GM18511 (cell line): ENCODE data around the gene ATP6V1F.

ENCODE experiments used
- ATAC-seq: cut with Tn5 transposase; IDR thresholded peaks from one replicate; pipeline ENCODE4 v1.9.1; 2021; ENCODE audit warnings: mild to moderate bottlenecking, moderate library complexity; ENCODE audit not compliant: unreplicated experiment

The ATP6V1F gene

DNA sequence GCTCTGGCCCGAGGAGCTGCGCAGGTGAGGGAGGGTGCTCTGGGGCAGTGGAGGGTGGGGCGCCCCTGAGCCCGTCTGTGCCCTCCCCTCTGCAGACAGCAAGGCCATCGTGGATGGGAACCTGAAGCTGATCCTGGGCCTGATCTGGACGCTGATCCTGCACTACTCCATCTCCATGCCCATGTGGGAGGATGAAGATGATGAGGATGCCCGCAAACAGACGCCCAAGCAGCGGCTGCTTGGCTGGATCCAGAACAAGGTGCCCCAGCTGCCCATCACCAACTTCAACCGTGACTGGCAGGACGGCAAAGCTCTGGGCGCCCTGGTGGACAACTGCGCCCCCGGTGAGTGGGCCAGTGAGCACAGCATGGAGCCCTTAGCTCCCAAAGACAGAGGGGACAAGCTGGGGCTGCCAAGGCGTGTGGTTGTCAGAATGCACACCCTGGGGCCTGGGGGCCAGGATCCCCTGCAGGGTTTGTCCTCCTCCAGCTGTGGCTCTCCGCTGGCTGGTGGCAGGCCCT is 27.4 kb upstream of the ATP6V1F start:
- no peak for ATAC-seq

DNA sequence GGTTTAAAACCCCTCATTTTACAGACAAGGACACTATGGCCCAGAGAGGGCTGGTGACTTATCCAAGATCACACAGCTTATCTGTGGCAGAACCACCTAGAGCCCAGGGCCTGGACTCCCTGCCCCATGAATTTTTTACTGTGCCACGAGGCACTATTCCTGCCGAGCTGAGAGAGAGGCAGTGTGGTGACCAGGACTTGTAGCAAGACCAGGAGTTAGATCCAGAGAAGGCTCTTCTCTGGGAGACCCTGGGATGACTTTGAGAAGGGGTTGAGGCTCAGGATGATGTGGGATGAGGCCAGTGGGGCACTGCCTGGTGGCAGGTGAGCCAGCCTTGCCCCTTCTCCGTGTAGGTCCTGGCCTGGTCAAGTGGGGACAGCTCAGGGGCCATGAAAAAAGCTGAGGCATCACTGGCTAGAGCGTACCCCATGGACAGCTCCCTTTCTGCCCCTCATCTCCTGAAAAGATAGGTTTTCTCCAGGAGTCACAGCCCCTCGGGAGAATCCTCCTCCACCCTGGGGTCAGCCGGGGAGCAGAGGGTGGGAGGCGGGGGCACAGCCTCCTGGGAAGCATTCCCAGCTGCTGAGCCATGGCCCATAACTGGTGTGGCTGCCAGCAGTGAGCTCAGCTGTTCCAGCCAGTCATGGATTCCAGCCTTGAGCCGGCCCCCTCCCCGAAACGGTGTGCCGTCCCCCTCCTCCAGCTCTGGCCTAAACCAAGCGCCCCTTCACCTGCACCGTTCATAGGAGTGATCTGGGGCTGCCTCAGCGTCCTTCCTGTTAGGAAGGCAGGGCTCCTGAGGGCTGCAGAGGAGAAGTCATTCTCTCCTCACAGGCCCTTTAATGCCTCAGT is 26.6 kb upstream of the ATP6V1F start:
- no peak for ATAC-seq

DNA sequence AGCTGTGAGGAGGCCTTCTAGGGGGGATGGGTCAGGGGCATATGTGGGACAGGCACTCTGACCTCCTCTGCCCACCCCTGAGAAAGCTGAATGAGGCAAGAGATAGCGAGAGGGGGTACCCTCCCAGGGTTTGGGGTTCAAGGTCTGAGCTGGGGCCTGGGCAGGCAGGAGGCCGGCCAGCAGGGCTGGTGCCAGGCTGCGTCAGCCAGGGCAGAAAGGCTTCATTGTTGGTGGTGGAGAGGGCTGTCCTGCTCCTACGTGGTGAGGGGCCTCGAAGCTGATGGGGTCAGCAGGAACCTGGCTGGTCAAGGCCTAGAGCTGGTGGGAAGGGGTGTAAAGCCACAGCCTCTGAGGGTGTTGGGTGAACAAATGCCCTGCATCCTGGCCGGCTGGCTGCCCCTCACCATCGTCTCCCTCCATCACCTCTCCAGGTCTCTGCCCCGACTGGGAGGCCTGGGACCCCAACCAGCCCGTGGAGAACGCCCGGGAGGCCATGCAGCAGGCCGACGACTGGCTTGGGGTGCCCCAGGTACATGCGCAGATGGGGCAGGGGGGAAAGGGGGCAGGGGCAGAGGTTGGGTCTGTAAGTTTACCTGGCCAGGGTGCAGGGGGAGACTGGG is 25.8 kb upstream of the ATP6V1F start:
- ATAC-seq, result no peak

DNA sequence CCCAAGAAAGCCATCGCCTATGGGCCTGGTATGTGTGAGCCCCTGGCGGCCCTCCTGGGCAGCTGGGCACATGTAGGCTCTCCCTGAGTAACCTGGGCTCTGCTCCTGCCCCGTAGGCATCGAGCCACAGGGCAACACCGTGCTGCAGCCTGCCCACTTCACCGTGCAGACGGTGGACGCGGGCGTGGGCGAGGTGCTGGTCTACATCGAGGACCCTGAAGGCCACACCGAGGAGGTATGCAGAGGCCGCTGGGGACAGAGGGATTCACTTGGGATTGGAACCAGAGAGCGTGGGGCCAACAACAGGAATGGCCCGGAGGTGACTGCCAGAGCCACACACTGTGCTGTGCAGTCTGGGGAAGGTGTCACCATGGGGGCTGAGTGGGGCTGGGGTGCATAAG is 25.1 kb upstream of the ATP6V1F start:
- no peak for ATAC-seq

DNA sequence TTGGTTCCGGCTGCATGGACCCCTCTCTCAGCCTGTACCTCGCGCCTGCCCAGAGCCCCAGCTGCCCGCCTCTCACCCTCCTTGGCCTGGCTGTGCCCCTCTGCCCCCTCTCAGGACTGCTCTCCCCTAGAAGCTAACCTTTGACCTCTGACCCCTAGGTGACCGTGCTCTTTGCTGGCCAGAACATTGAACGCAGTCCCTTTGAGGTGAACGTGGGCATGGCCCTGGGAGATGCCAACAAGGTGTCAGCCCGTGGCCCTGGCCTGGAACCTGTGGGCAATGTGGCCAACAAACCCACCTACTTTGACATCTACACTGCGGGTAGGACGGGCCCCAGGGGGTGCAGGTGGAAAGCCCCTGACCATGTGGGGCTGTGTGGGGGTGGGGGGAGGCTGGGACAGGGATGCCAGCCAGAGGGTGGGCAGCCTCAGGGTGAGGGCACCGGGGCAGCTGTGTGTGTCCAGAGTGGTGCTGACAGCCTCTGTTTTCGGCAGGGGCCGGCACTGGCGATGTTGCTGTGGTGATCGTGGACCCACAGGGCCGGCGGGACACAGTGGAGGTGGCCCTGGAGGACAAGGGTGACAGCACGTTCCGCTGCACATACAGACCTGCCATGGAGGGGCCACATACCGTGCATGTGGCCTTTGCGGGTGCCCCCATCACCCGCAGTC is 24.4 kb upstream of the ATP6V1F start:
- no peak for ATAC-seq

DNA sequence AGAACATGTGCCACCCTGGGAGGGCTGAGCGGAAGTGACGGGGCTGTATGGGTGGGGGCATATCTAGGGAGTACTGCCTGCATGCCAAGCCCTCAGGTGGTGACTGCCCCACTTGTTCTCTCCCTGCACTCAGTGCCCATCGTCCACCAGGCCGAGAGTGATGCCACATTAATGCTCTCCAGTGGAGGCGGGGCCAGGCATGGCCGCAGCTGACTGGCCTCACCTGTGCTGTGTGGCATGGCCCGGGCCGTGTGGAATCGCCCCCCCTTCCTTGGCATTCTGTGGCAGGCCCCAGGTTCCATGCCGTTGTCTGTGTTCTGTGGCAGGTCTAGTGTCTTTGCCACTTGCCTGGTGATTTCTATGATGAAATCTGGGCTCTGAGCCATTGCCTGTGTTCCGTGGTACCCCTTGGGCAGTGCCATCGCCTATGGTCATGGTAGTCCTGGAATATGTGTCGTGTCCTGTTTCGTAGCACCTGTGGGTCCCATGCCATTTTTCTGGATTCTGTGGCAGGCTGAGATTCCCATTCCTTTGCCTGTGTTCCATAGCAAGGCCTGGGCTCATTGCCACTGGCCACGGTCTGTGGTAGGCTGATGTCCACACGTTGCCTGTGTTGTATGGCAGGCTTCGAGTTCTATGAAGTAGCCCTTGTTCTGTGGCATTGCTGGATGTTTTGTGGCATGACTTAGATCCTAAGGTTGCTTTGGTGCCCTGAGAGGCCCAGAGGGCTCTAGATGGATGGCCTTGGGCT is 23.5 kb upstream of the ATP6V1F start:
- no peak for ATAC-seq

DNA sequence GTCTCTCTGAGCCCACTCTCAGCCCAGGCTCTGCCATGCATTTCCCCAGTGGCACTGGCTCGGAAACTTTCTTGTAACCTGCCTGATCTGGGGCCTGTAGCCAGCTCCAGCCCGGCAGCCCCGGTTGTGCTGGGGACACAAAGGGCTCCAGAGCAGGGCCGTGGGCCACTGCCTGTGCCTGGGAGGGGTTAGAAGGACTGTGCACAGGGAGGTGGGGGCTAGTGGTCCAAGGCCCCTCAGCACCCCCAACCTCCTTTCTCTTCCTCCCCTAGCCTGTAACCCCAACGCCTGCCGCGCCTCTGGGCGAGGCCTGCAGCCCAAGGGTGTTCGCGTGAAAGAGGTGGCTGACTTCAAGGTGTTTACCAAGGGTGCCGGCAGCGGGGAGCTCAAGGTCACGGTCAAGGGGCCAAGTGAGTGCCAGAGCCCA is 22.9 kb upstream of the ATP6V1F start:
- ATAC-seq, result no peak

DNA sequence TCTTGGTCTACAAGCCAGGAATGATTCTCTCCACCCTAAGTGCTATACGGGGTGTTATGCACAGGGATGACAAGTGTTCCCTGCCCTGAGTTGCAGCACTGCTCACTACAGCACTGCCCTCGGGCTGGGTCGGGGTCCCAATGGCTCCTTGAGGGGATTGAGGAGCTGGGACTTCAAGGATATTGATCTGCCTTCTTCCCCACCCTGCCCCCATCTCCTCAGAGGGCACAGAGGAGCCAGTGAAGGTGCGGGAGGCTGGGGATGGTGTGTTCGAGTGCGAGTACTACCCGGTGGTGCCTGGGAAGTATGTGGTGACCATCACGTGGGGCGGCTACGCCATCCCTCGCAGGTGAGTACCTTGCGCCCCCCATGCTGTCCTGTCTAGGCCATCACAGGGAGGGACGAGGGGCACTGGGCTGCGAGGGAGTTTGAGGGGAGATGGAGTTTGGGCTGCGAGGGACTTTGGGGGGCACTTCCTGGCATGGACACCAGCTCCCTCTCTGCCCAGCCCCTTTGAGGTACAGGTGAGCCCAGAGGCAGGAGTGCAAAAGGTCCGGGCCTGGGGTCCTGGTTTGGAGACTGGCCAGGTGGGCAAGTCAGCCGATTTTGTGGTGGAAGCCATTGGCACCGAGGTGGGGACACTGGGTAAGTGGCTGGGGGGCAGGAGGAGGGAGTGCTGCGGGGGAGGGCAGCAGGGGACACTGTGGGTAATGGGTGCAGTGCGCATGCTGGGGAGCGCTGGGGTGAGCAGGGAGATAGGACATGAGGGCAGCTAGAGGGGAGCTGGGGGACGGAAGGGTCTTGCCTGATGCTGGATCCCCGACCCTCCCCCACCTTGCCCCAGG is 22.1 kb upstream of the ATP6V1F start:
- no peak for ATAC-seq

DNA sequence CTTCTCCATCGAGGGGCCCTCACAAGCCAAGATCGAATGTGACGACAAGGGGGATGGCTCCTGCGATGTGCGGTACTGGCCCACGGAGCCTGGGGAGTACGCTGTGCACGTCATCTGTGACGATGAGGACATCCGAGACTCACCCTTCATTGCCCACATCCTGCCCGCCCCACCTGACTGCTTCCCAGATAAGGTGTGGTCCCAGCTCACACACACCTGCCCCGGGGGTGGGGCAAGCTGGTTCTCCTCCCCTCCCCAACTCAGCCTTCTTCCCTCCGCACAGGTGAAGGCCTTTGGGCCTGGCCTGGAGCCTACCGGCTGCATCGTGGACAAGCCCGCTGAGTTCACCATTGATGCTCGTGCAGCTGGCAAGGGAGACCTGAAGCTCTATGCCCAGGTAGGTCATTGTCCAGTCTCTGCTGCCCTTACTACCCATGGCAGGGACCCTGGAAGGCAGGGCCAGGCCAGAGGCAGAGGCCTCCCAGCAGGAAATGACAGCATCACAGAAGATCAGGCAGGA is 21.4 kb upstream of the ATP6V1F start:
- ATAC-seq, result no peak

DNA sequence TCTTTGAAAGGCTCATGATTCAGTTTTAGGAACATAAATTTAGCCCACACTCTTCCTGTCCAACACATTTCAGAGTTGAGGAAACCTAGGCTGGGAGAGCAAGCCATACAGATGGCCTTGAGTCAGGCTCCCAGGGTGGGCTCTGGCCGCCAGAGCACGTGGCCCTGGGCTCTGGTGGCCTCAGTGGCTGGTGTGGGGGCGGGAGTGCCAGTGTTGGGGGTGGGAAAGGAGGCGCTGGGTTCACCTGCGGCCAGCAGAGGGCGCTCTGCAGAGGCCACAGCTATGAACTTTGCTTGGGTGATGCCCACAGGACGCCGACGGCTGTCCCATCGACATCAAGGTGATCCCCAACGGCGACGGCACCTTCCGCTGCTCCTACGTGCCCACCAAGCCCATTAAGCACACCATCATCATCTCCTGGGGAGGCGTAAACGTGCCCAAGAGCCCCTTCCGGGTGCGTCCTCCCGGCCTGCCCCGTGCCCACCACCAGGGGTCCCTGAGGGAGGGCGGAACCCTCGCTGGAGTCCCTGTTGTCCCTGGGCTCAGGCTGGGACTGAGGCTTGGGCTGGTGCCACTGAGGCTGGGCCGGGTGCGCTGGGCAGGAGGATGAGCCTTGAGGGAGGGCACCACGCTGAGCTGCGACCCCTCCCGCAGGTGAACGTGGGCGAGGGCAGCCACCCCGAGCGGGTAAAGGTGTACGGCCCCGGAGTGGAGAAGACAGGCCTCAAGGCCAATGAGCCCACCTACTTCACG is 20.6 kb upstream of the ATP6V1F start:
- no peak for ATAC-seq

DNA sequence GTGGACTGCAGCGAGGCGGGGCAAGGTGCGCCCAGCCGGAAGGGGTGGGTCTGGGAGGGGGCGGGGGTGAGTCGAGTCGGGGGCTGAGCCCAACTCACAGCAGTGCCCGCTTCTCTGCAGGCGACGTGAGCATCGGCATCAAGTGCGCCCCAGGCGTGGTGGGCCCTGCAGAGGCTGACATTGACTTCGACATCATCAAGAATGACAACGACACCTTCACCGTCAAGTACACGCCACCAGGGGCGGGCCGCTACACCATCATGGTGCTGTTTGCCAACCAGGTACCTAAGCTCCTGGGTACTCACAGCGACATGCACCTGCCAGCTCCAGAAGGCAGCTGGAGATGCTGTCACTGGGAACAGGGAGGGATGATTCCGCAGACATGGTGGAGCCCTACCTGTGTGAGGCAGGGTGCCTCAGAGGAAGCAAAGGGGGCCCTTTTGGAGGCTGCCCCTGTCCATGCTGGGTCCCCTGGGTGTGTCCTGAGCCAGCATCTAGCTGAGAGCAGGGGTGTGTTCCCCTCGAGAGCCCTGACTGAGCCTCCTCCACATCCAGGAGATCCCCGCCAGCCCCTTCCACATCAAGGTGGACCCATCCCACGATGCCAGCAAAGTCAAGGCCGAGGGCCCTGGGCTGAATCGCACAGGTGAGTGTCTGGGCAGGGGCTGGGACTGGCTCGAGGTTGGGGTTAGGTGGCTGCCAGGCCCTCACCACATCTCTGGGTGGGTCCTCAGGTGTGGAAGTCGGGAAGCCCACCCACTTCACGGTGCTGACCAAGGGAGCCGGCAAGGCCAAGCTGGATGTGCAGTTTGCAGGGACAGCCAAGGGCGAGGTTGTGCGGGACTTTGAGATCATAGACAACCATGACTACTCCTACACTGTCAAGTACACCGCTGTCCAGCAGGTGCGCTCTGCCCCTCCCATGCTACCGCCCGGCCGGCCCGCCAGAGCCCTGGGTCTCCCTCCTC is 19.7 kb upstream of the ATP6V1F start:
- no peak for ATAC-seq

DNA sequence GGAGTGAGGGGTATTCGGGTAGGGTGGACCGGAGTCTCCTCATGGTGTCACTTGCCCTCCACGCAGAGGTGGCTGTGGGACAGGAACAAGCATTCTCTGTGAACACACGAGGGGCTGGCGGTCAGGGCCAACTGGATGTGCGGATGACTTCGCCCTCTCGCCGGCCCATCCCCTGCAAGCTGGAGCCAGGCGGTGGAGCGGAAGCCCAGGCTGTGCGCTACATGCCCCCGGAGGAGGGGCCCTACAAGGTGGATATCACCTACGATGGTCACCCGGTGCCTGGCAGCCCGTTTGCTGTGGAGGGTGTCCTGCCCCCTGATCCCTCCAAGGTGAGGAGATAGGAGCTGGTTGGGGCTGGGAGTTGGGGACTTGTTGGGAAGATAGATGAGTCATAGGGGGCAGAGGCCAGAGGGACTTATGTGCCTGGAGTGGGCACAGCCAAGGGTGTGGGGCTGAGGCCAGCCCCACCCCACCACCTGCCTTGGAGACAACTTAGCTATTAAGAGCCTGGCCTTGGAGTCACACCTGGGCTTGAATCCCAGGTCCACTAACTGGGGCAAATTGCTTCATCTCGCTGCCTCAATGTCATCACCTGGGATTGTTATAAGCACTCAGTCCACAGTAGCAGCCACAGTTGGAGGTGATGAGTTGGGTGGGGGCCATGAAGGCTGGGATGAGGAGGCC is 18.6 kb upstream of the ATP6V1F start:
- no peak for ATAC-seq

DNA sequence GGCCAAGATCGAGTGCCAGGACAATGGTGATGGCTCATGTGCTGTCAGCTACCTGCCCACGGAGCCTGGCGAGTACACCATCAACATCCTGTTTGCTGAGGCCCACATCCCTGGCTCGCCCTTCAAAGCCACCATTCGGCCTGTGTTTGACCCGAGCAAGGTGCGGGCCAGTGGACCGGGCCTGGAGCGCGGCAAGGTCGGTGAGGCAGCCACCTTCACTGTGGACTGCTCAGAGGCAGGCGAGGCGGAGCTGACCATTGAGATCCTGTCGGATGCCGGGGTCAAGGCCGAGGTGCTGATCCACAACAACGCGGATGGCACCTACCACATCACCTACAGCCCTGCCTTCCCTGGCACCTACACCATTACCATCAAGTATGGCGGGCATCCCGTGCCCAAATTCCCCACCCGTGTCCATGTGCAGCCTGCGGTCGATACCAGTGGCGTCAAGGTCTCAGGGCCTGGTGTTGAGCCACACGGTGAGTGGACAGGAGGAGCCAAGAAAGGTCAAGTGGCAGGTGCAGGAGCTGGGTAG is 17.8 kb upstream of the ATP6V1F start:
- no peak for ATAC-seq

DNA sequence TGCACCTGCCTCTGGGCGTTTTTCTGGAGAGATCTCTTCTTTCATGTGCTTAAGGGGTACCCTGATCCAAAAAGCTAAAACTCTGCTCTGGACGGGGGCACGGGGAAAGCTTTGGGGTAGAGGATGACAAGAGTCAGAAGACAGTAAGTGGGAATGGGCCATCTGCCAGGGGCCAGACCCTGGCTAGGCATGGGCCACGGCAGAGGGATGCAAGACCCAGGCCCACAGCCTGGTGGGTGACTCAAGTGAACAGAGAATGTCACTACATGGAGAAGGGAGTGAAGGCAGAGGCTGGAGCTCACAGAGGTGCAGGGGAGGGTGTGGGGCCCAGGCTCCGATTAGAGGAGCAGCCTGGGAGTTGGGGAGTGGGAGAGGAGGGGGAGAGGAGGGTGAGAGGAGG is 17.2 kb upstream of the ATP6V1F start:
- no peak for ATAC-seq

DNA sequence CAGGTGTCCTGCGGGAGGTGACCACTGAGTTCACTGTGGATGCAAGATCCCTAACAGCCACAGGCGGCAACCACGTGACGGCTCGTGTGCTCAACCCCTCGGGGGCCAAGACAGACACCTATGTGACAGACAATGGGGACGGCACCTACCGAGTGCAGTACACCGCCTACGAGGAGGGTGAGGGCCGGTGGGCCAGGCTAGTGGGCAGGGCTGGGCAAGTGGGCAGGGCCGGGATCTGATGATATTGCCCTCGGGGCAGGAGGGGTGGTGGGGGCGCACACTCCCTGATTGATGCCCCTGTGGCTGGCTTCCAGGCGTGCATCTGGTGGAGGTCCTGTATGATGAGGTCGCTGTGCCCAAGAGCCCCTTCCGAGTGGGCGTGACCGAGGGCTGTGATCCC is 16.7 kb upstream of the ATP6V1F start:
- ATAC-seq, result no peak

DNA sequence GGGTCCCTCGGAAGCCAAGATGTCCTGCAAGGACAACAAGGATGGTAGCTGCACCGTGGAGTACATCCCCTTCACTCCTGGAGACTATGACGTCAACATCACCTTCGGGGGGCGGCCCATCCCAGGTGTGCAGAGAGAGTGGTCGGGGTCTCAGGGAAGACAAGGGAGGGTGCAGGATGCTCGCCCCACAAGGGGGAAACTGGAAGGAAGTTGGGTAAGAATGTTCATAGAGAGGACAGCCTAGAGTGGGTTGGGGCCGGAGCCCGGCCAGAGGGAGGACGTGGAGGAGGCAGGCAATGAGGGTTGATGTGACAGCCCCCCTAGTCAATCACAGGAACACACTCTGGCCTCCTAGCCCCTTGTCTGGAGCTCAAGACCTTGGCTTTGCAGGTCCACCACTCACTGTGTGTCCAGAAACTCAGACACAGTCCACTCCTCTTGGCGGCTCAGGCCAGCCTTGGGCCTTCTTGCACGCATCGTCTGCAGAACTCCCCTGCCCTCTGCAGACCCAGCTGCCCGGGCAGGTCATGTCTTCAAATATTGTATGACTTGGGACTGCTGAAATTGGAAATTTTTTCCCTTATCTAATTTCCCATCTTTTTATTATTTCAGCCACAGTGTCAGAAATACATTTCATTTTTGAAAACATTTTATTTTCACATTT is 15.7 kb upstream of the ATP6V1F start:
- no peak for ATAC-seq
